Retinal pigment epithelial cell (primary cell): Measurements from ENCODE around the gene PRMT7.

Source experiments
- DNase-seq: peaks from one replicate; pipeline ENCODE4 v3.0.0-alpha.2; 2010; ENCODE audit warnings: low read depth
- H3K4me3 ChIP-seq: 2 replicates; pipeline ENCODE4 v1.5.1; 2011; ENCODE audit warnings: mild to moderate bottlenecking, low read length, control low read depth, moderate library complexity
- TF ChIP-seq, protein P1 (sequence below): conservative IDR thresholded peaks from 2 replicates; pipeline ENCODE4 v1.5.1; 2011; ENCODE audit warnings: low read depth, low read length, control low read depth, inconsistent platforms

The PRMT7 gene

GRCh38 chr16:68310437-68310773 lies 414 bp upstream of the PRMT7 start:
- DNase-seq = no peak
- peak overlapping the region; percentile 95 for H3K4me3 ChIP-seq
- TF ChIP-seq, protein P1, sequence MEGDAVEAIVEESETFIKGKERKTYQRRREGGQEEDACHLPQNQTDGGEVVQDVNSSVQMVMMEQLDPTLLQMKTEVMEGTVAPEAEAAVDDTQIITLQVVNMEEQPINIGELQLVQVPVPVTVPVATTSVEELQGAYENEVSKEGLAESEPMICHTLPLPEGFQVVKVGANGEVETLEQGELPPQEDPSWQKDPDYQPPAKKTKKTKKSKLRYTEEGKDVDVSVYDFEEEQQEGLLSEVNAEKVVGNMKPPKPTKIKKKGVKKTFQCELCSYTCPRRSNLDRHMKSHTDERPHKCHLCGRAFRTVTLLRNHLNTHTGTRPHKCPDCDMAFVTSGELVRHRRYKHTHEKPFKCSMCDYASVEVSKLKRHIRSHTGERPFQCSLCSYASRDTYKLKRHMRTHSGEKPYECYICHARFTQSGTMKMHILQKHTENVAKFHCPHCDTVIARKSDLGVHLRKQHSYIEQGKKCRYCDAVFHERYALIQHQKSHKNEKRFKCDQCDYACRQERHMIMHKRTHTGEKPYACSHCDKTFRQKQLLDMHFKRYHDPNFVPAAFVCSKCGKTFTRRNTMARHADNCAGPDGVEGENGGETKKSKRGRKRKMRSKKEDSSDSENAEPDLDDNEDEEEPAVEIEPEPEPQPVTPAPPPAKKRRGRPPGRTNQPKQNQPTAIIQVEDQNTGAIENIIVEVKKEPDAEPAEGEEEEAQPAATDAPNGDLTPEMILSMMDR = no peak

DNA sequence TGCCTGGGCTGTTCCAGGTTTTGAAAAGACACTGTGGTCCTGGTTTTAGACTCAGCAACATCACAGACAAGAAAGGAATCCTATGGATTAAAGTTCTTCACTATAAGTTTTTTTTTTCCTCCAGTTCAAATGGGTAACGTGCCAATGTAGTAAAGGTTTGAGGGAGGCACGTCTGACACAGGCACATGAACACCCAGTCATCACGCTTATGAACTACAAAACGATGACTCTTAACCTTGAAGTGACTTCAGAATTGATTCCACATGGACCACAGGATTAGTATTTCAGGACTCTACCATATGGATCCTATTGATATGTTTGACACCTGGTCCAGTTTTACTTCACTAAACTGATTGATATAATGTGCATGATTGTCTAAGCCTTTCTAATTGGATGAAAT lies 2.3 kb downstream of the PRMT7 start:
- H3K4me3 ChIP-seq = no peak overlapping the region
- no peak for DNase-seq
- TF ChIP-seq, protein P1 = no peak

DNA sequence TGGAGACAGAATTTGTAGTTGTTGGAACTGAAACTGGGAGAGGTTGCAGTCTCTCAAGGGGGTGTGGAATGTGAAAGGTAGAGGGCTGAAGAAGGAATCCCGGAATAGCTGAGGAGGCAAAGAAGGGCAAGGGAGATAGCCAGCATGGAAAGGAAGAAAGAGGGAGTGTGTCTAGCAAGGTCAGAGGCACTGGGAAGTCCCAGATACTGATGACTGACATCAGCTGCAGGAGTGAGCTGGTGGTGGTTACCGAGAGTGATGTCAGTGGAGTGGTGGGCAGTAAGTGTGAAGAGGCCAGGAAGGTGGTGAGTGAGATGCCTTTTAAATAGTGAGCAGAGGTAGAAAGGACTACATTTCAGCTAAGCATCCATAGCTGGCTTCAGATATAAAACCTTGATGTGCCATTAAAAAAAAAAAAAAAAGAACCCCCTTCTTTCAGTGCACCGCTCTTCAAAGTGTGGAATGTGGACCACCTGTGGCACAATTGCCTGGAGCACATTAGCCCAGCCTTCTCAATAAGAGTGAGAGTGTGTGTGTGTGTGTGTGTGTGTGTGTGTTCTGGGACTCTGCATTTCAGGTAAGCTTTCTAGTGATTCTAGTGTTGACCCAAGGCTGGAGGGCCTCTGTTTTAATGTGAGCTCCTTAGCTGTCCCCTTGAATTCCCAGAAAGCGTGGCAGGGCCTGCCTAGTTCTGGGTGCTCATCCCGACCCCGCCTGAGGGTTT lies 8.5 kb downstream of the PRMT7 start:
- no peak overlapping the region for H3K4me3 ChIP-seq
- DNase-seq = no peak
- TF ChIP-seq, protein P1 = no peak

GRCh38 chr16:68324336-68324735 lies 13.5 kb downstream of the PRMT7 start:
- TF ChIP-seq, protein P1 = no peak
- DNase-seq = no peak
- H3K4me3 ChIP-seq = no peak overlapping the region

GRCh38 chr16:68324780-68325357 lies 14.1 kb downstream of the PRMT7 start:
- no peak for DNase-seq
- TF ChIP-seq, protein P1 = no peak
- H3K4me3 ChIP-seq = no peak overlapping the region

DNA sequence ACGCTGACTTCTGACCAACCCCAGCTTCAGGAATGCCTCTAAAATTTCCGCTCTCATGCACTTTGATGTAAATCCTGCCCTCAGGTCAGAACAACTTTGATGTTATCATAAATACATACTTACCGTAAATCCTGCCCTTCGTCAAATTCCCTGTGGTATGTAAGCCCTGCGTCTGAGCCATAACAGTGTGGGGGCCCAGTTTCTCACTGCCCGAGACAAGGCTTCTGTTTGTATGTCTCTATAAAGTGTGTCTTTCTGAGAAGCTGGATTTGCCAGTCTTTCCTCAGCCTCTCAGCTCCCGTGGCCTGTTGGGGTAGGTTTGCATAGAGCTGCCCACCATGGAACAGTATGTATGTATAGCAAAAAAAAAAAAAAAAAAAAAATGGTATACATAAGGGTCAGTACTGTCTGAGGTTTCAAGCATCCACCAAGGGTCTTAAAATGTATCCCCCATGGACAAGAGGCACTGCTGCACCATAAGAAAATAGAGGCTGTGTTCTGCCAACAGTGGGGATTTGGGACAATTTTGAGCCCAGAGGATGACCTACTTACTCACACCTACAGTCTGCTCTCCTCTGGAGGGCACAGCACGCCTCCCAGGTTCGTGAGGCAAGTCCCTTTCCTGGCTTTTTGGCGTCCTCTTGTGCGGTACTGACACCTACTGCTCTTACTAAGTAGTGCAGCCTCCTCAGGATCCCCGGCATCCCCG lies 17.5 kb downstream of the PRMT7 start:
- no peak overlapping the region for H3K4me3 ChIP-seq
- TF ChIP-seq, protein P1 = peak; percentile 92
- peak; percentile 100 for DNase-seq
